Measurements from ENCODE around the gene LAMB1. TPM values are rescaled to one million over a fixed set of nuclear protein-coding genes. Genes with fewer than 3 reads are reported as not detected.

LAMB1 gene
- total and polyA plus RNA-seq, 2 of the 13 experiments (the other 11 are each of a cell fraction or from before 2014, with no cell fraction given): 109 to 124 TPM

- peak; percentile 60; the same call in 1 of the 2 replicates for TF ChIP-seq HNF4G (IDR thresholded peaks at IDR 0.05; ENCODE audit: borderline replicate concordance, low read depth, low read length)
- TF ChIP-seq HNF4G (CRISPR knock-in tag; IDR thresholded peaks at IDR 0.05; ENCODE audit: borderline replicate concordance, low read depth): no peak
- no peak for TF ChIP-seq SNAPC2 (CRISPR knock-in tag; IDR thresholded peaks at IDR 0.05)
- TF ChIP-seq NR2F6 (IDR thresholded peaks at IDR 0.05): peak; percentile 24; the same call in 1 of the 2 replicates
- peak; percentile 64; the same call in 1 of the 2 replicates for TF ChIP-seq NR2F6 (CRISPR knock-in tag; IDR thresholded peaks at IDR 0.05)
- TF ChIP-seq NAIF1 (CRISPR knock-in tag; IDR thresholded peaks at IDR 0.05; ENCODE audit: borderline replicate concordance): no peak
- TF ChIP-seq, protein P1, sequence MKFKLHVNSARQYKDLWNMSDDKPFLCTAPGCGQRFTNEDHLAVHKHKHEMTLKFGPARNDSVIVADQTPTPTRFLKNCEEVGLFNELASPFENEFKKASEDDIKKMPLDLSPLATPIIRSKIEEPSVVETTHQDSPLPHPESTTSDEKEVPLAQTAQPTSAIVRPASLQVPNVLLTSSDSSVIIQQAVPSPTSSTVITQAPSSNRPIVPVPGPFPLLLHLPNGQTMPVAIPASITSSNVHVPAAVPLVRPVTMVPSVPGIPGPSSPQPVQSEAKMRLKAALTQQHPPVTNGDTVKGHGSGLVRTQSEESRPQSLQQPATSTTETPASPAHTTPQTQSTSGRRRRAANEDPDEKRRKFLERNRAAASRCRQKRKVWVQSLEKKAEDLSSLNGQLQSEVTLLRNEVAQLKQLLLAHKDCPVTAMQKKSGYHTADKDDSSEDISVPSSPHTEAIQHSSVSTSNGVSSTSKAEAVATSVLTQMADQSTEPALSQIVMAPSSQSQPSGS (CRISPR knock-in tag; IDR thresholded peaks at IDR 0.05): peak; percentile 79; the same call in 1 of the 2 replicates
- no peak for TF ChIP-seq HNRNPUL1 (IDR thresholded peaks at IDR 0.05; ENCODE audit: low read depth, low read length)
- no peak for TF ChIP-seq ZNF816 (CRISPR knock-in tag; IDR thresholded peaks at IDR 0.05; ENCODE audit: borderline replicate concordance)
- TF ChIP-seq ZNF331 (CRISPR knock-in tag; IDR thresholded peaks at IDR 0.05): peak; percentile 64
- TF ChIP-seq NBN (conservative IDR thresholded peaks at IDR 0.05): no peak
These were observed 30.9 kb downstream of the LAMB1 start (continued) for GRCh38 chr7:107972075-107972482.

GRCh38 chr7:107971613-107972012 lies 31.3 kb downstream of the LAMB1 start:
- DNase-seq (ENCODE audit: low spot score) (no peak), FAIRE-seq (no peak), ATAC-seq (no peak; the same call in 2 of the 3 replicates)
- no peak overlapping the region for H2AFZ ChIP-seq (ENCODE audit: low read length)
- peaks cover 7% of the 10 kb centered on the region for H4K20me1 ChIP-seq (ENCODE audit: insufficient read depth, low read length)
- H3K79me2 ChIP-seq (ENCODE audit: insufficient read depth, low read length): no peaks in the 10 kb centered on the region
- ChIA-PET CTCF (ENCODE audit: low intra/inter-chr PET ratio, low total read pairs) (no interaction called here), POLR2A (interaction anchor here (0.6 to 2.2 kb wide), 2 partner anchors 32 to 123 kb away, joined by 3 to 10 read pairs; partner anchors contain the start of gene LAMB1)
- in situ Hi-C loops (cut with HindIII; ENCODE audit: extremely low pct_ligation_motif_present, low pct_unique_long_range_greater_than_20kb): no loop called here
- H3K9me3 ChIP-seq (ENCODE audit: low read length): no peaks in the 10 kb centered on the region
- no TSS peak for BruUV-seq (replicated peaks)
- no peaks in the 10 kb centered on the region for H3K27me3 ChIP-seq (ENCODE audit: control insufficient read depth in 1 of 2, insufficient read depth in 2 of 2, low read length in 2 of 2)
- H3K36me3 ChIP-seq (replicated peaks in 1 of 2; ENCODE audit: control insufficient read depth in 1 of 2, insufficient read depth in 2 of 2, low read length in 2 of 2): peaks cover 17 to 35% of the 10 kb centered on the region in 2 experiments
- H3K4me1 ChIP-seq (ENCODE audit: insufficient read depth, low read length): peaks cover 53% of the 10 kb centered on the region
- 91% methylated on average over 1 of the region's 1 CpG for WGBS (ENCODE audit: low lambda C conversion rate)
- no peak overlapping the region for H3K9ac ChIP-seq (ENCODE audit: insufficient read depth, low read depth, low read length)
- peak overlapping the region; percentile 61 for H3K27ac ChIP-seq (ENCODE audit: extremely low read length, insufficient read depth, low read length)
- intact Hi-C loops (cut with micrococcal nuclease; ENCODE audit: unreplicated experiment): no loop called here
- H3K4me3 ChIP-seq (replicated peaks in 1 of 3; ENCODE audit: insufficient read depth in 1 of 3, low read depth in 2 of 3, low read length in 3 of 3): no peak overlapping the region
- H3K4me2 ChIP-seq (ENCODE audit: low read depth, low read length): 0 out of 2 replicates have a peak overlapping the region, but pooled peaks have one; percentile 12
- no peak for TF ChIP-seq PAX8 (CRISPR knock-in tag; IDR thresholded peaks at IDR 0.05; ENCODE audit: borderline replicate concordance)
- no peak for TF ChIP-seq TCF12 (IDR thresholded peaks at IDR 0.05)
- no peak for TF ChIP-seq TCF12 (CRISPR knock-in tag; IDR thresholded peaks at IDR 0.05)
- no peak for TF ChIP-seq ZNF879 (CRISPR knock-in tag; IDR thresholded peaks at IDR 0.05)
- no peak for TF ChIP-seq CBX2 (IDR thresholded peaks at IDR 0.05; ENCODE audit: low read depth, low read length)
- TF ChIP-seq CBX2 (CRISPR knock-in tag; IDR thresholded peaks at IDR 0.05; ENCODE audit: low read depth): no peak
- TF ChIP-seq ZNF10 (CRISPR knock-in tag; IDR thresholded peaks at IDR 0.05; ENCODE audit: borderline replicate concordance, low read depth): no peak
- TF ChIP-seq ZNF775 (CRISPR knock-in tag; IDR thresholded peaks at IDR 0.05; ENCODE audit: borderline replicate concordance): no peak
- no peak for TF ChIP-seq YY1 (IDR thresholded peaks at IDR 0.05; ENCODE audit: insufficient read depth, insufficient replicate concordance, low read depth, low read length)
- no peak for TF ChIP-seq ZFAT (CRISPR knock-in tag; conservative IDR thresholded peaks at IDR 0.05)
- no peak for TF ChIP-seq NFYB (CRISPR knock-in tag; IDR thresholded peaks at IDR 0.05)
- TF ChIP-seq ZSCAN21 (CRISPR knock-in tag; IDR thresholded peaks at IDR 0.05; ENCODE audit: borderline replicate concordance): no peak
- no peak for TF ChIP-seq ZNF431 (CRISPR knock-in tag; IDR thresholded peaks at IDR 0.05; ENCODE audit: borderline replicate concordance, low read depth)

Data from HepG2 (cell line).